ENCODE data around the gene TRIM39. TPM values are rescaled to one million over a fixed set of nuclear protein-coding genes. Genes with fewer than 3 reads are reported as not detected.
"Not testable (repeated sequence)": the region's sequence is repeated elsewhere in the genome, so short reads cannot be mapped to it uniquely, and the experiment has no call there.

Gene TRIM39
- 8.0 and 14.0 TPM in 2 replicates for total RNA-seq

DNA sequence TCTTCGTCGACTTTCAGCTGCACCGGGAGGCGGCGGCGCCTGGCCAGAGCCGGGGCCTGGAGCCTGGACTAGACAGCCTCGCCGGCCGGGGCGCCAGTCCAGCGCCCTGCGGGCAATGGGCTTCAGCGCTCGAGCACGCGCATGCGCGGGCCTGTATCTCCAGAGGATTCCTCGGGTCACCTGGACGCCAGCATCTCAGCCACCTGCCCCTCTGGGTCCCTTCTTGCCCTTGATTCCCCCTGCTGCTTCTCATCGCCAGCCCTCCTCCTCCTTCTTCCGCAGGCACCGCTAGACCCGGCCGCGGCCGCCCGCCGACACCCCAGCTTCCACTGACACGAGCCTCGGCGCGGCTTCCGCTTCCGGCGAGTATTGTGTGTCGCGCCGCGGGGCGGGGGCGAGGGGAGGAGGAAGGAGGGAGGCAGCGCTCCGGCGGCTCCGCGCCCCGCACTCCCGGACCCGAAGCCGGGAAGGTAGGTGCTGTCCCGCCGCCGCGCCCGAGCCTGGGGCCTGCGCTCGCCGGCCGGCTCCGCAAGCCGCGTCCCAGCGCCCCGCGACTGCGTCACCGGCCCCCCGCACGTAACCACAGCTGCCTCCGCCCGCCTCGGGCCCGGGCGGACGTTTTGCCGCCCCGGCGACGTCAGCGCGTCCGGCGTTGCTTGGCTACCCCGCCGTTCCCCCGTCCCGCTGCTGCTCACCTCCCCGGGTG lies at the start of gene TRIM39:
TRIM39 (plus strand) TSS at position 402 of the 706 bp plus-strand sequence. CDS start 2,391 bp downstream, outside the sequence.
- DNase-seq (ENCODE audit: extremely low read depth, low read depth, low spot score), result peak; percentile 33

DNA sequence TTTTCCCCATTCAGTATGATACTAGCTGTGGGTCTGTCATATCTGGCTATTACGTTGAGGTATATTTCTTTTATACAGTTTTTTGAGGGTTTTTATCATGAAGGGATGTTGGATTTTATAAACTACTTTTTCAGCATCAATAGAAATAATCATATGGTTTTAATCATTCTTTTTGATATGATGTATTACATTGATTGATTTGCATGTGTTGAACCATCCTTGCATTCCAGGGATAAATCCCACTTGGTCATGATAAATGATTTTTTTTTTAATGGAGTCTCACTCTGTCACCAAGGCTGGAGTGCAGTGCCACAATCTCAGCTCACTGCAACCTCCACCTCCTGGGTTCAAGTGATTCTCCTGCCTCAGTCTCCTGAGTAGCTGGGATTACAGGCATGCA lies 45.7 kb upstream of the TRIM39 start:
- not testable (repeated sequence) for DNase-seq (ENCODE audit: extremely low read depth, low read depth, low spot score)

DNA sequence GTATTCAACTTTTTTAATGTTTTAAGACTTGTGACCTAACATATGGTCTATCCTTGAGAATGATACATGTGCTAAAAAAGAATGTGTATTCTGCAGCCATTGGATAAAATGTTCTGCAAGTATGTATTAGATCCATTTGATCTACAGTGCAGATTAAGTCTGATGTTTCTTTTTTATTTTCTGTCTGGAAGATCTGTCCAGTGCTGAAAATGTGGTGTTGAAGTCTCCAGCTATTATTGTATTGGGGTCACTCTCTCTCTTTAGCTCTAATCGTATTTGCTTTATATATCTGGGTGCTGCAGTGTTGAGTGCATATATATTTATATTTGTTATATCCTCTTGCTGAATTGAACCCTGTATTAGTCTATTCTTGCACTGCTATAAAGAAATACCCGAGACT lies 44.2 kb upstream of the TRIM39 start:
- DNase-seq (ENCODE audit: extremely low read depth, low read depth, low spot score), result no peak

DNA sequence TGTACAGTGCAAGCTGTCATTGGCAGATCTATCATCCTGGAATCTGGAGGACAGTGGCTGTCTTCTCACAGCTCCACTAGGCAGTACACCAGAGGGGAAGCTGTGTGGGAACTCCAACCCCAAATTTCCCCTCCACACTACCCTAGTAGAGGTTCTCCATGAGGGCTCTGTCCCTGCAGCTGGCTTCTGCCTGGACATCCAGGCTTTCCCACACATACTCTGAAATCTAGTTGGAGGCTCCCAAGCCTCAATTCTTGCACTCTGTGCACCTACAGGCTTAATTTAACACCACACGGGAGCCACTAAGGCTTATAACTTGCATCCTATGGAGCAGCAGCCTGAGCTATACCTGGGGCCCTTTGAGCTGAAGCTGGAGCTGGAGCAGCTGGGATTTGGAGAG lies 43.0 kb upstream of the TRIM39 start:
- no peak for DNase-seq (ENCODE audit: extremely low read depth, low read depth, low spot score)

DNA sequence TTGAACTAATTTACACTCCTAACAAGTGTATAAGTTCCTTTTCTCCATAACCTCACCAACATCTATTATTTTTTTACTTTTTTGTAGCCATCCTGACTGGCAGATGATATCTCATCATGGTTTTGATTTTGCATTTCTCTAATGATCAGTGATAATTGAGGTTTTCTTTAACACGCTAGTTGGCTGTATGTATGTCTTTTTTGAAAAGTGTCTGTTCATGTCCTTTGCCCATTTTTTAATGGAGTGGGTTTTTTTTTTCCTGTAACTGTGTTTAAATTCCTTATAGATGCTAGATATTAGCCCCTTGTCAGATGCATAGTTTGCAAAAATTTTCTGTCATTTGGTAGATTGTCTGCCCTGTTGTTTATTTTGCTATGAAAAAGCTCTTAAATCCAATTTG lies 39.6 kb upstream of the TRIM39 start:
- DNase-seq (ENCODE audit: extremely low read depth, low read depth, low spot score), result no peak

DNA sequence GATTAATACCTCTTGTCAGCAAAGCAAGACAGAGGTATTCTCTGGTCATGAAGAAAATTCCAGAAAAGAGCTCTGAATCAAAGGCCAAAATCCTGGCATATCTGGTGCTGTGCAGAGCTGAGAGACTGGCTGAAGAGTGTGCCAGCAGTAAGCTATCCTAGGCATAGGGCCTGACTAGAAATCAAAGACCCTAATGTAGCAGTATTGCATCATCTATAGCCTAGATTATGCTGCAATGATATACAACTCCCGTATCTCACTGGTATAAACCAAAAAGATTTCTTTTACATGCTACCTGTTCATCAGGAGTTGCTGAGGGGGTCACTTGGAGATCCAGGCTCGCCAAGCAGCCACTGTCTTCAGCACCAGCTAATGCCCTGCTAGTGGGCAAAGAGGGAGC lies 30.9 kb upstream of the TRIM39 start:
- no peak for DNase-seq (ENCODE audit: extremely low read depth, low read depth, low spot score)

DNA sequence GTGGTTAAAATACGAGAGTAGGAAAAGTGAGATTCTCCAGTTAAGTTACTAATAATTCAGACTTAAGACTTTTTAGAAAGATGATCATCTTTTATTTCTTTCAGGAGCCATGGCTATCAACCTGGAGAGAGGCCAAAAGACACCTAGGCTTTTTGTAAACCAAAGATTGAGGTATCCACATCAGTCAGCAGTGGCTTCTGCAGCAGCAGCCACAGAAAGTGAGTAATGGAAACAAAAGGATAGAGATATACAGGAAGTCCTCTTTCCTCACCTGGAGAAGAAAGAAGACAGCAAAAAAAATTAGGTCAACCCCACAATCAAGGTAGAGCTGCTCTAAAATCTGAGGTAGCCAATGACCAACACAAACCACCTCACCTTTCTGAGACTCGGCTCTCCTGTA lies 22.7 kb upstream of the TRIM39 start:
- DNase-seq (ENCODE audit: extremely low read depth, low read depth, low spot score), result no peak

DNA sequence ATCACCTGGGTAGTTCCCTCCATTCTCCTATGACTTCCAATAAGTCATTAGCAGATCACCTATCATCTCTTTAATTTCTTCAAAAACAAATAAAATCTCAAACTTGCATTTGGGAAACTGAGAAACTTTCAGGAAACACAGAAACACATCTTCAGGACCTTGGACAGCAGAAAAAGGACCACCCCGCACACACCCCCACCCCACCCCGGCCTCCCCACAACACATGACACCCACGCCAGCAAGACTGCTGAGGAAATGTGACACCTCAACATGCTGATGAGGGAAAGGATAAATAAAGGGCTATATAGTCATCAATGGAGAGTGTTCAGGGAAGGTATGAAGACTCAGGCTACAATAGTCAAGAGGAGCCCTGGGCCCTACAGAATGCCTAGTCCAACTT lies 15.6 kb upstream of the TRIM39 start:
- no peak for DNase-seq (ENCODE audit: extremely low read depth, low read depth, low spot score)

DNA sequence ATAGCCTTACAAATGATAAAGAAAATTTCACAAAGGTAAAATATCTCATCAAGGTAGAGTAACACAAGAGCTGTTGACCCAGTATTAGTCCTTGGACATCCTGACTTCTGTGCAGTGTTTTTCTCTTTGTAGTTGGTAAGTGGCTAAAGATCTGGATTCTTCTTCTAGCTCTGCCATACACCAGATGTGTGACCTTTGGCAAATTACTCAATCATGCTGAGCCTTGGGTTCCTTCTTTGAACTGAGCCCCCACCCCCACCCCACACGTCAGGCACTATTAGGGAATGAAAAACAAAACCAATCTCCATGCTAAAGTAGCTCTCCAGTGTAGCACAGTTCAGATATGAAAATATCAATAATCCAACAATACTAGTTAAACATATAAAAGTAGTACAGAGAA lies 15.1 kb upstream of the TRIM39 start:
- DNase-seq (ENCODE audit: extremely low read depth, low read depth, low spot score), result no peak

DNA sequence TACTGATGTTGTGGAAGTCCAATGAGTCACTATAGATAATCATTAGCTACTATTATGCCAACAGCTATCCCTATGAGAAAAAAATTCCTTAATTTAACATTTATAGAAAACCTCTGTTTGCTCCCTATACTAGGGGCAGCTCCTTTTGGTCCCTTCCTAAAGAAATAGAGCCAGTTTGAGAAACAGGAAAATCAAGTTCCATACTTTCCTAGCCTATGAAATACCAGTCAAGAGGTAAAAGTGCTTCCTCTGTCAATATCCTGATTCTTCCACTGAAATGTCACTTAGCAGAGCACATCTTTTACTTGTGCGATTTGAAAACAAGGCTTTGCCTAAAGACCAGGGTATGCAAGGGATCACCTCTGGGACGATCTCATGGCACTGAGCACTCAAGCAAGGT lies 14.5 kb upstream of the TRIM39 start:
- DNase-seq (ENCODE audit: extremely low read depth, low read depth, low spot score), result no peak

DNA sequence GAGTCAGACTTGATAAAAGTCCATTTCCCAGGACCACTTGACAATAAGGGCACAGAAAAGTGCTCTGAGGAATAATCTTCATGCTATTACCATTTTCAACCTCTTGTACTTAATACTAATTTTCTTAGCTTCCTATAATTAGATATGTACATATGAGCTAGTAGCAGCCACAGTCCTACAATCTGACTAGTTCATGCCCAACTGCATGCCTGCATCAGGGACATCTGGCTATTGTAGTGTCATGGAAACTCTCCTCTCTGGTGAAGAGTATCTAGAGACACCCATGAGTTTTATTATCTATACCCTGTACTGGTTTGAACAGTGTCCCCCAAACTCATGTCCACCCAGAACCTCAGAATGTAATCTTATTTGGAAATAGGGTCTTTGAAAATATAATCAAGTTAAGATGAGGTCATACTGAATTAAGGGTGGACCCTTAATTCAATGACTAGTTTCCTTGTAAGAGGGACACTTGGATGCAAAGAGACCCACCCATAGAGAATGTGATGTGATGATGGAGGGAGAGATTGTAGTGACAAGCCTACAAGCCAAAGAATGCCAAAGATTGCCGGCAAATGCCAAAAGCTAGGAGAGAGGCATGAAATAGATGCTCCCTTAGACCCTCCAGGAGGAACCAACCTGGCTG lies 13.9 kb upstream of the TRIM39 start:
- no peak for DNase-seq (ENCODE audit: extremely low read depth, low read depth, low spot score)

DNA sequence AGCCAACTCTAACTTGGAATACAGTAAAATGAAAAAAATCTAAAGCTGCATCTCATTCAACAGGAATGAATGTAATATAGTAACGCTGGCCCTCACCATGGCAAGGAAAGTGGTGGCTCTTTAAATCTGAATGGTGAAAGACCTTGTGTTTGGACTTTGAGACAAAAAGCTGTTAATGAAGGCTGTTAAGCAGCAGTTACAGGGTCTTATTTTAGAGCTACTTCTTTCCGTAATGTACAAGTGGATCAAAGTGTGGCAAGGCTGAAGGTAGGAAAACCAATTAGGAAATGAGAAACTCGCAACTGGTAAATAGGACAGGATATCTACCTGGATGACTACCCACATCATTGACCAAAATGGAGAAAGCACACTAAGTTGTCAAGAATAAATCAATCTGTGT lies 11.6 kb upstream of the TRIM39 start:
- DNase-seq (ENCODE audit: extremely low read depth, low read depth, low spot score), result no peak

DNA sequence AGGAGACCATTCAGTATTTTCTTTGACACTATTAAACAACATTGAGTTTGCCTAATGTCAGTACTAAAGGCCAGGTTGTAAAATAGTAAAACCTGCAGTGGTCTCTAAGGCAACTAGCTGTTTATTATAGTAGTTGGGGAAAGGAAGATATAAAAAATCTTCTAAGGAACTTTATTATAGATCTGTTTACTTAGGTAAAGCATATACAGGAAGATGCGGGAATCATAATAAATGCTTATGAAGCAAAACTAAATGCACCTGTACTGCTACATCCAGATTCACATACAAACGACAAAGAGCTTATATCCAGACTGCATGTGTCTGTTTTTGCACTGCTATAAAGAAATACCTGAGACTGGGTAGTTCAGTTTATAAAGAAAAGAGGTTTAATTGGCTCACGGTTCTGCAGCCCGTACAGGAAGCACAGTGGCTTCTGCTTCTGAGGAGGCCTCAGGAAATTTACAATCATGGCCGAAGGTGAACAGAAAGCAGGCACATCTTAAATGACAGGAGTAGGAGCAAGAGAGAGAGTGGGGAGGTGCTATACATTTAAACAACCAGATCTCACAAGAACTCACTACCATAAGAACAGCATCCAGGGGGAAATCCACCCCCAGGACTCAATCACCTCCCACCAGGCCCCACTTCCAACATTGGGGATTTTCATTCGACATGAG lies 8.7 kb upstream of the TRIM39 start:
- DNase-seq (ENCODE audit: extremely low read depth, low read depth, low spot score), result no peak

DNA sequence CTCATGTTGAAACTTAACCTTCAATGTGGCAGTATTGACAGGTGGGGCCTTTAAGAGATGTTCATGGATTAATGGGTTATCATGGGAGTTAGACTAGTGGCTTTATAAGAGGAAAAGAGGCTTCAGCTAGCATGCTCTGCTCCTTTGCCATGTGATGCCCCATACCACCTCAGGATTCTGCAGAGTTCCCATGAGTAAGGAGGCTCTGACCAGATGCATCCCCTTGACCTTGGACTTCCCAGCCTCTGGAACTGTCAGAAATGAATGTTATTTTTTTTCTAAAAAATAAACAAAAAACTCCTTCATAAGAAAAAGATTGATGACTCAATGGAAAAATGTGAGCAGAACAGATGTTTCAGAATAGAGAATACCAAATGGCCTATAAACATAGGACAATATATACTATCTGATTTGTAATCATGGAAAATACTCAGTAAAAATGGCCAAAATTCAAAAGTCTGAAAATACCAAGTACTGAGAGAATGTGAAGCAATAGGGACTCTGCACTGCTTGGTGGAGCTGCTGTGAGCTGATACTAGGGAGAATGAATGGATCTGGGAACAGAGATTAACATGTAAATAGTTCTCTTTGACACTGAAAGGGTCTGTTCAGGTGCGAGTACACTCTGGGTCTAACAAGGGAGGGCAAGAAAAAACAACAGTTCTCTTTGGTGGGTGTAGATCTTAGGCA lies 7.4 kb upstream of the TRIM39 start:
- no peak for DNase-seq (ENCODE audit: extremely low read depth, low read depth, low spot score)

DNA sequence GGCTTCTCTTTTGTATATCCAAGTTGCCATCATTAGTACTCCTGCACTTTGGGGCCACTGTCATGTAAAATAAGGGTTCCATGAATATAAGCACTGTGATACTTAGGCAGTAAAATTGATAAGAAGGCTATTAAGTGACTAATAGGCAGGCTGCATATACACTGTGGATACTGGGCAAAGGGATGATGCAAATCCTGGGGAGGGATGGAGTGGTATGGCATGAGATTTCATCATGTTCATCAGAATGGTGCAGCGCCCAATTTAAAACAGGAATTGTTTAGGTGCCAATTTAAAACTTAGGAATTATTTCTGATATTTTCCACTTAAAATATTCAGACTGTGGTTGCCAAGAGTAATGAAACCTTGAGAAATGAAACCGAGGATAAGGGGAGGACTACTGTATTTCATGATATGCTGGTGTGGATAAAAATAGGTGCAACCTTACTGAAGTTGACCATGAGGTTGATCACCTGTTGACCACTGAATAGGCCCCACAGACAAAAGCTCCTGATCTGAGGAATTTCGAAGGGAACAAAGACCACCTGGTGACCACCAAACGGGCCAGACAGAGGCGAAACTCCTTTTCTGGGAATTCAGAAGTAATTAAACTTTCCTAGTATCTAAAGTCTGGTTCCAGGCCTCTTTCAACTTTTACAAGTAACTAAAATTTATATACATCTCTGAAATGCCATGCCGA lies 4.9 kb upstream of the TRIM39 start:
- DNase-seq (ENCODE audit: extremely low read depth, low read depth, low spot score), result no peak

DNA sequence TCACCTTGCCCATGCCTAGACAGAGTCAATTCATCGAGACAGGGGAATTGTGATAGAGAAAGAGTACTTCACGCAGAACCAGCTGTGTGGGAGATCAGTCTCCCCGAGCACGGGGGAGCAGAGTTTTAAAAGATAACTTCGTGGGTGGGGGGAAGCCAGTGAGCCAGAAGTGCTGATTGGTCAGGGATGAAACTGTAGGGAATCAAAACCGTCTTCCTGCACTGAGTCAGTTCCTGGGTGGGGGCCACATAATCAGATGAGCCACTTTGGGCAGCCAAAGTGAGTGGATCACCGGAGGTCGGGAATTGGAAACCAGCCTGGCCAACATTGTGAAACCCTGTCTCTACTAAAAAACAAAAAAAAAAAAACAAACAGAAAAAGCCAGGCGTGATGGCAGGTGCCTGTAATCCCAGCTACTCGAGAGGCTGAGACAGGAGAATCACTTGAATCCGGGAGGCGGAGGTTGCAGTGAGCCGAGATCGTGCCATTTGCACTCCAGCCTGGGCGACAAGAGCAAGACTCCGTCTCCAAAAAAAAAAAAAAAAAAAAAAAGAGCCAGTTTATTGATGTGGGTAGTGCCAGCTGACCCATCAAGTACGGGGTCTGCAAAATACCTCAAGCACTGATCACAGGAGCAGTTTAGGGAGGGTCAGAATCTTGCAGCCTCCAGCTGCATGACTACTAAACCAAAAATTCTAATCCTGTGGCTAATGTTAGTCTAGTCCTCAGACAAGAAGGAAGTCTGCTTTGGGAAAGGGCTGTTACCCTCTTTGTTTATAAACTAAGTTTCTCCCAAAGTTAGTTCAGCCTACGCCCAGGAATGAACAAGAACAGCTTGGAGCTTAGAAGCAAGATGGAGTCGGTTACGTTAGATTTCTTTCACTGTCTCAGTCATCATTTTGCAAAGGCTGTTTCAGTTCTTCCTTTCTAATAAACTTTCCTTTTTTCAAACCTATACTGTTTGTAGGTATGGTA lies 3.9 kb upstream of the TRIM39 start:
- no peak for DNase-seq (ENCODE audit: extremely low read depth, low read depth, low spot score)

DNA sequence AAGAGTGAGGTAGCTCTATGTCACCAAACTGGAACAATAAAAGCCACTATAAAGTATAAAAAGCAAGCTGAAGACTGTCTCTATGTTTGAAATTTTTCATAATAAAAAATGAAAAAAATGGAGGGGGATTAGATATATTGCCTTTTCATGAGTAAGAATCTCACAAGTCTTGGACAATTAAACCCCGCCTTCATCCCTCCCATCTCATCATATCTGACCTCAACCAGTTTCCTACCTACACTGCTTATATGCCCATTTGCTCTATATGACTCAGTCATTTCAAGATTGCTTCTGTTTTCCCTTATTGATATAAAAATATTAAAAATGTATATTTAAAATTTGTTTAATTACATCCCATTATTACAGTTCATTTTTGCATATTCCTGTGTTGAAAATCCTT lies 2.9 kb upstream of the TRIM39 start:
- no peak for DNase-seq (ENCODE audit: extremely low read depth, low read depth, low spot score)

DNA sequence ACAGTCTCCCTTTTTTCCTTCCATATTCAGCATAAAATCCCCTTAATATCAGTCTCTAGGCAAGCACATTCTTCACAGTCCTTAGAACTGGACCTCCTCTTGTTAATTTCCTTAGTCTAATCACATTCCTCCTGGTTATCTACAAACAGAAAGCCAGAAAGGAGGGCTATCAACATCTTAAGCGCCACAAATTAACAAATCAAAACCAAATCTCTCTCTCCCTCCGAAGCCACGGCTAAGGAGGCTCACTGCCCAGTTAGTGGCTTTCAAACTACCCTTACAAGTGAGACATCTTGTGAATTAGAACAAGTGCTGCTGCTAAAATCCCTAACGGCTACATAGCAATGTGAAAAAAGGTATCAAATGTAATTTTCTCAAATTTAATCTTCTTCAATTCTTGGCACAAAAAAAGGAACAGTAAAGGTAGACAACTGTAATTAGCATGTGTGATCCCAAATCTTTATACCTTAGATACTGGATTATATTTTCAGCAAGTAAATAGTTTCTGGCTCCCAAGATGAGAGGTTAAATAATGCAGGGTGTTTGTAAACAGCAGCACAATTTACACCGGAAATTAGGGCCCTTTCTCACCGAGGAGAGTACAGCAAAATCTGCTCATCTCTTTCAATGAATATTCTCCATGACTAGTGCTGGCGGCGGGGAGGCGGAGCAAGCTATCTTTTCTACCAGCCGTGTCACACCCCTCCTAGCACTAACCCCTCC lies 1.4 kb upstream of the TRIM39 start:
- no peak for DNase-seq (ENCODE audit: extremely low read depth, low read depth, low spot score)

DNA sequence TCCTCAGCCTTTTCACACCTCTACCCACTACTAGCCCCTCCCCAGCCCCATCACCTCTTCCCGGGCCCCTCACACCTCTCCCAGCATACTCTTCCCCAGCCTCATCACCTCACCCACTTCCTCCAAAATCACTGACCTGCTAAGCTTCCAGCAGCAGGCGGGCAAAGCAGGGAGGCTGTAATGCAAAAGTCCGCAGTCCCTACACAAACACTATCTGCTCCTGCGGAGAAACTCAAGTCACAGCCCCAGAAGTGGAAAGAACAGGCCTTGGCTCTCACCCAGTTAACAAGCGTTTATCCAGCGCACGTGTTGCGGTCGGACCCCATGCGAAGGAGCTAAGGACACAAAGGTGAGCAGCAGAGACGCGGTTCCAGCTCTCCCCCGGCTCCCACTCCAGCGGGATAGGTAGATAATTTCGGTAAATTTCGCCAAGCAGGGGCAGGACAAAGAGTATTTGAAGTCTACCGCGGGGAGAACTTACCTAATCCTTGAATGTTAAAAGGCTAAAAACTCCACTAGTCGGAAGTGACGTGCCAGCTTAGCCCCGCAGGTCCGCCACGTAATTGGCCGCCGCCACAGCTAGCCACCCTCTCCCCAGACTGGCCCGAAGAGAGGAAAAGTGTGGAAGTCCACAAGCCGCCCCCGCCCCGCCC lies 728 bp upstream of the TRIM39 start:
- no peak for DNase-seq (ENCODE audit: extremely low read depth, low read depth, low spot score)
